ENCODE data around the gene LSMEM2. TPM values are rescaled to one million over a fixed set of nuclear protein-coding genes. Genes with fewer than 3 reads are reported as not detected.
A peak's percentile ranks its signal among the peaks of the same experiment; 100 is the strongest.

Gene LSMEM2
- total and polyA plus RNA-seq, 12 donors = 1.9 to 45.2 (median 31.7) TPM

DNA sequence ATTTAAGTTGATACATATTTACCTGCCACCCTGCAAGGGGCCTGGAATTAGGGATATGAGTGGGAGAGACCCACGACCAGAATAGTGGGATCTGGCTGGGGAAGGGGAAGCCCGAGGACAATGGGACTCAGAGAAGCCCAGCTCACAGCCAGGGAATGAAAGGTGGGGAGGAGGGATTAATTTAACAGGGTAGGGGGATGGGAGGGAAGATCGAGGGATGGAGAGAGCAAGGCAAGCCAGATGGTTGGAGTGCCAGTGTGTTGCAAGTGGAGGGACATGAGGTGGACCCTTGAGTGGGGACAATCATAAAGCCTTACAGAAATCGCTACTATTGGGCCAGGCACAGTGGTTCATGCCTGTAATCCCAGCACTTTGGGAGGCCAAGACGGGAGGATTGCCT is 47.3 kb upstream of the LSMEM2 start:
- TF ChIP-seq CTCF (IDR thresholded peaks at IDR 0.05) = no peak
- intact Hi-C loops (cut with DNase I) = no loop called here
- Histone ChIP-seq H3K36me3 (no peaks in the 10 kb centered on the region), H3K4me1 (peaks cover 8 to 62% (median 24%) of the 10 kb centered on the region in 9 donors), H3K27me3 (no peaks in the 10 kb centered on the region), H3K4me3 (no peak overlapping the region), H3K27ac (no peak overlapping the region), H3K9me3 (no peaks in the 10 kb centered on the region)
- 81 to 88% methylated on average over 5 of the region's 5 CpGs for WGBS, 2 donors
- ATAC-seq = no peak
- DNase-seq = no peak

DNA sequence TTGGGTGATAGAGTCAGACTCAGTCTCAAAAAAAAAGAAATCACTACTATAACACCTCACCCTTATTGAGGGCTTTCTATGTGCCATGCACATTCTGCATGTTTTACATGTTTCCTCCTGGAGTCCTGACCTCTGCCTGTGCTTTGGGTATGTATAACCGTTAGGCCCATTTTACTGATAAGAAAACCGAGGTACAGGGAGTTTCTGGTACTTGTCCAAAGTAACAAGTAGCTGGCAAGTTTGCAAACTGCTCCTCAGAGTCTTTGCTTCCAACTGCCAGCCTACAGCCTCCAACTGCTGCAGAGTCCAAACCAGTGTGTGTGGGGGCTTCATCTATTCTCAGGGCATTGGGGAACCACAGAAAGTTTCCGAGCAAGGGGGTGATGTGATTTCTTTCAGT is 46.6 kb upstream of the LSMEM2 start:
- ATAC-seq = no peak
- H3K27me3 ChIP-seq = no peaks in the 10 kb centered on the region
- intact Hi-C loops (cut with DNase I) = no loop called here
- H3K4me1 ChIP-seq = peaks cover 4 to 56% (median 19%) of the 10 kb centered on the region in 9 donors
- no peak overlapping the region for H3K4me3 ChIP-seq
- H3K27ac ChIP-seq = no peak overlapping the region
- 72 to 74% methylated on average over 3 of the region's 3 CpGs for WGBS, 2 donors
- no peak for DNase-seq
- H3K9me3 ChIP-seq = no peaks in the 10 kb centered on the region
- TF ChIP-seq CTCF (IDR thresholded peaks at IDR 0.05) = no peak
- H3K36me3 ChIP-seq = no peaks in the 10 kb centered on the region

DNA sequence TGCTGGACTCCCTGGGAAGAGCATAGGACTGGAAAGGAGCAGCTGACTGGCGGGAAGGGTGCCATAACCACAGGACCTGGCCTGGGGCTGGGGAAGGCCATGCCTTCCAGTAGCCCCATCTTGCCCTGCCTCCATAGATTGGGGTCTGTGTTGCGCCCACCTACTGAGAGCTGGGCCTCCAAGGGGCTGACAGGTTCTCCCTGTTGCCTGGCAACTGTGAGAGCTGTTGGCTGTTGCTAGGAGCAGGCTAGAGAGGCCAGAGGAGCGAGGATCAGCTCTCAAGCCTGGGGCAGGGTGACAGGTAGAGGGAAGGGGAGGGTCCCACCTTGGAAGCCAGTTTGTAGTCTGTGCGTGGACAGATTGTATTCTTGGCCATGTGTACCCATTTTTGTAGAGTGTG is 45.7 kb upstream of the LSMEM2 start:
- Histone ChIP-seq H3K4me3 (no peak overlapping the region), H3K9me3 (no peaks in the 10 kb centered on the region), H3K27ac (no peak overlapping the region), H3K4me1 (peaks cover 1 to 51% (median 18%) of the 10 kb centered on the region in 9 donors), H3K36me3 (peaks cover 0 to 2% (median 0%) of the 10 kb centered on the region in 9 donors), H3K27me3 (no peaks in the 10 kb centered on the region)
- intact Hi-C loops (cut with DNase I) = no loop called here
- WGBS, 2 donors = 64 to 91% methylated on average over 4 of the region's 4 CpGs
- no peak for ATAC-seq
- no peak for TF ChIP-seq CTCF (IDR thresholded peaks at IDR 0.05)
- no peak for DNase-seq

DNA sequence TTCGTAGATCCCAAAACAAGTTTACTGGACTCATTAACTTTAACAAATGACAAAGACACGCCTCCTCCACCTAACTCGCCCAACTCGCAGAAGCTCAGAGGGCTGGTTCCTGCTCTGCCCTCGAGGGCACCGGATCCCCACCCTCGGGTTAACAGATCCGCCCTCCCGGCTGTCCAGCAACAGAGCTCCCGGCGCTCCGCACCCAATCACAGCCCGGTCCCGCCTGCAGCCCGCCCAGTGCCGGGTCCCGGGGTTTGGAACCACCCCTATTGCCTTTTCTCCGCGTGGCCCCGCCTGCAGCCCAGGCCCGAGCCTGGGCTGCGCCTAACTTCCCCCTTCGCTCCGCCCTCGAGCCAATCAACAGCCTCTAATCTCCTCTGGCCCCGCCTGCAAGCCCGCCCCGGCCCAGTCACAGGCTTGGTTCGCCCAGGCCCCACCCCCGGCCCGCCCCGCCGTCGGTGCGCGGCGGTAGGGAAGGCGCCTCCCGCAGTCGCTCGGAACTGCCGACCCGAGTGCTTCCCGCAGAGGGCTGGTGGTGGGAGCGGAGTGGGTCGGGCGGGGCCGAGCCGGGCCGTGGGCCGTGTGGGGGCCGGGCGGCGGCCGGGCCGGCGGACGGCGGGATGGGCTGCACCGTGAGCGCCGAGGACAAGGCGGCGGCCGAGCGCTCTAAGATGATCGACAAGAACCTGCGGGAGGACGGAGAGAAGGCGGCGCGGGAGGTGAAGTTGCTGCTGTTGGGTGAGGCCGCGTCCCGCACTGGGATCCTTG is 43.0 kb upstream of the LSMEM2 start, which contains the start of gene GNAI2:
Gene GNAI2 (plus strand): TSS at position 489 of the 768 bp plus-strand sequence. CDS start 132 bp downstream, at position 621.
- Histone ChIP-seq H3K36me3 (peaks cover 0 to 22% (median 0%) of the 10 kb centered on the region in 9 donors), H3K9me3 (no peaks in the 10 kb centered on the region), H3K27ac (peak within 1 kb of the TSS; percentile 86 to 100 (median 94)), H3K4me3 (peak within 1 kb of the TSS; percentile 67 to 98 (median 90)), H3K4me1 (peaks cover 20 to 51% (median 40%) of the 10 kb centered on the region in 9 donors), H3K27me3 (no peaks in the 10 kb centered on the region)
- DNase-seq = peak; percentile 98 to 99
- intact Hi-C loops (cut with DNase I) = loop anchor here in 1 of 10 donors (5.0 kb wide), 1 partner anchor 86 kb away; the partner anchor contains the start of gene HYAL2
- WGBS, 2 donors = 1% methylated on average over 68 to 75 of the region's 75 CpGs
- TF ChIP-seq CTCF (IDR thresholded peaks at IDR 0.05) = no peak
- peak; percentile 91 to 95 (median 92) for ATAC-seq

Data from heart right ventricle (tissue), 16 donors.